MM.1S (cell line): ENCODE data around the gene INSL4.

Experiments
- EZH2 ChIP-seq: fragments of 300-600 bp; sonication (generic); optimal IDR thresholded peaks from 2 replicates; pipeline ENCODE3; 2017; ENCODE audit warnings: low read depth, mild to moderate bottlenecking, antibody characterized with exemption, low read length, mixed read lengths
- TF ChIP-seq, protein P1 (sequence below): fragments of 300-600 bp; sonication (generic); IDR thresholded peaks from 2 replicates; pipeline ENCODE4 v1.5.1; 2016; ENCODE audit warnings: antibody characterized with exemption, low read length, mixed read lengths

DNA sequence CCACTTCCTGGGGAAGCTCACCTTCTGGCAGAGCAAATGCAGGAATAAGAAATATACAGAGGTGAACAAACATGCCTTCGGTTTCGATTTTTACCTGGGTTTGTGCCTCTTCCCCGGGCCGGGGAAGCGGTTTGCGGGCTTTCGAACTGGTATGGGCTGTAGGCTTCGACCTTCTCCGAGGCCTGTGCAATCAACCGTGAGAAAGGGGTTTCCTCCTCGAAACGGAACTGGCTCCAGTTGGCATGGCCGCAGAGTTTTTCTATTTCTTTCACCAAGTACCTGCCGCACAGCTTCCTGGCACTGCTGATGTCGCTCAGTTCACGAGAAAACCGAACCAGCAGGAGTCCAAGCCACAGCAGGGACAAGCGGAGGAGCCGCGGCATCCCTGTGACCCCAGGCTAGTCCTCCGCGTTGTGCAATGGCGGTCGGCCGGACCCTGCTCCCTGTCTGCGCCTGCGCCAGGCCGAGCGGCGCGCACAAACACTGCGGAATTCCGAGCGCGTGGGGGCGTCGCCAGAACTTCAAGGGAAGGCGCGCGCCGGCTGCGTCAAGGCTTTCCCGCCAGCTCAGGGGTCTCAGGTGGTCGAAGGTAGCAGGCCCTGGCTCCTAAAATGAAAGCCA, 45.9 kb upstream of the INSL4 start, which contains the start of gene INSL6:
- TF ChIP-seq, protein P1, sequence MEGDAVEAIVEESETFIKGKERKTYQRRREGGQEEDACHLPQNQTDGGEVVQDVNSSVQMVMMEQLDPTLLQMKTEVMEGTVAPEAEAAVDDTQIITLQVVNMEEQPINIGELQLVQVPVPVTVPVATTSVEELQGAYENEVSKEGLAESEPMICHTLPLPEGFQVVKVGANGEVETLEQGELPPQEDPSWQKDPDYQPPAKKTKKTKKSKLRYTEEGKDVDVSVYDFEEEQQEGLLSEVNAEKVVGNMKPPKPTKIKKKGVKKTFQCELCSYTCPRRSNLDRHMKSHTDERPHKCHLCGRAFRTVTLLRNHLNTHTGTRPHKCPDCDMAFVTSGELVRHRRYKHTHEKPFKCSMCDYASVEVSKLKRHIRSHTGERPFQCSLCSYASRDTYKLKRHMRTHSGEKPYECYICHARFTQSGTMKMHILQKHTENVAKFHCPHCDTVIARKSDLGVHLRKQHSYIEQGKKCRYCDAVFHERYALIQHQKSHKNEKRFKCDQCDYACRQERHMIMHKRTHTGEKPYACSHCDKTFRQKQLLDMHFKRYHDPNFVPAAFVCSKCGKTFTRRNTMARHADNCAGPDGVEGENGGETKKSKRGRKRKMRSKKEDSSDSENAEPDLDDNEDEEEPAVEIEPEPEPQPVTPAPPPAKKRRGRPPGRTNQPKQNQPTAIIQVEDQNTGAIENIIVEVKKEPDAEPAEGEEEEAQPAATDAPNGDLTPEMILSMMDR: no peak
- TF ChIP-seq EZH2: no peak
